HG03354 (cell line): ENCODE data around the gene PLAC9.

Experiments used
- ATAC-seq: cut with Tn5 transposase; IDR thresholded peaks from one replicate; pipeline ENCODE4 v1.9.1; 2021; ENCODE audit warnings: mild to moderate bottlenecking; ENCODE audit not compliant: unreplicated experiment, poor library complexity, severe bottlenecking

The PLAC9 gene

DNA sequence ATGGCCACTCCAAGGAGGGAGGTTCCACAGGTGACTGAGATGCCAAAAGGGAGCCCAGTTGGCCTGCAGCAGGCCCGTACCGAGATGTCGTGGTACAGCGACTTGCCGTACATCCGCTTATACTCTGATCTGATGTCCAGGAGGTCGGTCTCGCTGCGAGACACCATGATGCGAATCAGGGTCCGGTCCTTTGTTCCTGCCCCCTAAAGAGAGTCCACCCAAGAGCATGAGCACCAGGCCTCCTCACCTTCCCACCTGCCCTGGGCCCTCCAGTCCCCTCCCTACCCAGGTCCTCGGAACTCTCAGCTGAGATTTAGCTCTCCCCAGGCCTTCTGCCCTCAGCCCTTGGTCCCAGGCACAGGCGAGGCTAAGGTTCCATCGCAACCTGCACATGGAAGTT is 25.0 kb downstream of the PLAC9 start:
- no peak for ATAC-seq

DNA sequence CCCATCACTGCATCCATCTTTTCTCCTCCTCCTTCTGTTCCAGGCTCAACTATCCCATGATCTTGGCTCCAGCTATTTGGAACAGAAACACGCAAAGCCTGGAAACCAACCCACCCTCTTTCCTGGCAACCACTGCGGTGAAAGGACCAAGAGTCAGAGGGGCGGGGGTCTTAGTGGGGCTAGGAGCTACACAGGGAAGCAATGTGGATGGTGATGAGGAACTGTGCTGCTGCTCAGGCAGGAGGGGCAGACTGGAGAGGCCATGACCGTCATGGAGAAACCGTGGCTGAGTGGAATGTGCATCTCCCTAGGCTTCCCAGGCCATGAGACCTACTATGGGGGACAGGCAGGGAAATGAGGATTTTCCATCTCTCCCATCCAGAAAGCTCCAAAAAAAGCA is 25.6 kb downstream of the PLAC9 start:
- no peak for ATAC-seq

DNA sequence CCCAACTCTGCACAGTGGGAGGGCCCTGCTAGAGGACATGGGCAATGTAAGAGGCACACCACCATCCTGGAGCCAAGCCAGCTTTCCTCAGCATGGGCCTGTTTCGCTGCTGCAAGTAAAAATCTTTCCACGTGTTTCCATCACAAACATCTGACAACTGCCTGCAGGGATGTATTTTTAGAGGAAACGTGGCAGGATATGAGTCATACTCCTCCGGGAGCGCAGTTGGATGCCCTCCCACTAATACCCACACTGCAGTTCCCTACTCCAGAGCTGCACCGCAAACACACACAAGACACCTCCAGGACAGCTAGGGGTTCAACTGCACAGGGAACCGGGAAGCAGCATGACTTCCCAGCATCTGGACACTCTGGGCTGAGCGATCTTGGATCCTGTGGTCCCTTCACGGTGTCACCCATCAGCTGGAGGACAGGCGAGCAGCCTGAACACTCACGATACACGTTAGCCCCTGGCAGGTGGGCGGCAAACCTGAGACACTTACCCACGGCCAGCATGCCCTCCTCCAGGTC is 26.1 kb downstream of the PLAC9 start:
- ATAC-seq: no peak

DNA sequence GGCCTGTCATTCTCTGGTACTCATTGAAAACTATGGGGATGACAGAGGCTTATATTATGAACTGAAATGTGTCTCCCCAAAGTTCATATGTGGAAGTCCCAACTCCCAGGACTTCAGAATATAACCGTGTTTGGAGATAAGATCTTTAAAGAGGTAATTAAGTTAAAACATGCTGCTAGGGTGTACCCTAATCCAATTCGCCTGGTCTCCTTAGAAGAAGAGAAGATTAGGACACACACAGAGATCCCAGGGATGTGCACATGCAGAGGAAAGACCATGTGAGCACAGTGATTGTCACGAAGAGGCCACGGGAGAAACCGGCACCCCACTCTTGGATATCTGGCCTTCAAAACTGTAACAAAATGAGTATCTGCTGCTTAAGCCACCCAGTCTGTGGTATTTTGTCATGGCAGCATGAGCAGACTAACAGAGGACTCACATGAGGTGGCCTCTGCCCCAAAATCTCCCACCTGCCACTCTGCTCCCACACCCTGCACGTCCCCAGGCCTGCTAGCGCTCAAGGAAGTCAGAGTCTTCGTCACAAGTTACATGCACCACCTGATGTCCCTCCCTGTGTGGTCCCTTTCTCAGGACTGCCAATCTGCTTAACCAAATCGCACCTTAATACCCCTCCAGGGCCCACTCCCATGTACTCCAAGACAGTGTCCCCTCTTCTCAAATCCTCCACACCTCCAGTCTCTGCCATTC is 26.8 kb downstream of the PLAC9 start:
- no peak for ATAC-seq

DNA sequence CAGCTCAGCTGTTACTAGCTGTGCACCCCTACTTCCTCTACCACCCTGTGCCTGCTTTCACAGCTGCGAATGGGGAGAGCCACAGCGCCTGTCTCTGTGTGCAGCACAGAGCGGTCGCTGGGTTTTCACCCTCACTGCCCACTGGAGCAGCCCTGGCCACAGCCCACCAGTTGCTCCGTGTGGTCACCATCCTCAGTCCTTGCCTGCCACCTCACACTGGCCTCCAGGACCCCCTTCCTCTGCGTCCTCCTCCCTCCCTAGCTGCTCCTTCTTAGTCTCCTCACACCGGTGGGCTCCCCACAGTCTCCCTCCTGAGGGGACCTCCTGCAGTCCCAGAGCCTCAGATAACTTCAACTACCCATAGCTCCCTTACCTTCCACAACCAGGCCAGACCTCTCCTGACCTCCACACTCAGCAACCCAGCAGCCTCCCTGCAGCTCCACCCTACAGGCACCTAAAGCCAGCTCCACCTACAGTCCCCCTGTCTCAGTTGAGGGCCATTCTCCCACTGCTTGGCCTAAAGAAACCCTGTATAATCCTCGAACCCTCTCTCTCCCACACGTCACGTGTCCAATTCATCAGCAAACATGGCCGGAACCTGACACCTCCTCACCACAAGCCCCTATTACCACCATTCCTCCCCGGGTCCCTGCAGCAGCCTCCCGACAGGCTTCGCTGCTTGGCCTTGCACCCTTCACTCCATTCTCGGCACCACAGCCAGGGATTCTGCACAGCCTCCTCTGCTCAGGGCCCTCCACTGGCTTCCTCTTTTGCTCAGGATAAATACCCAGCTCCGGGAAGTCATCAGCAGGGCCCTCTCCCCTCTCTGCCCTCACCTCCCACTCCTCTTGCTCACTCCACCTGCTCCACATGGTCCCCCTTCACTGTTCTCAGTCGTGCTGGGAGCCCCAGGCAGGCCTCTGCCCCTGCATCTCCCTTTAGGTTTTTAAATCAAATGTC is 28.1 kb downstream of the PLAC9 start:
- no peak for ATAC-seq

DNA sequence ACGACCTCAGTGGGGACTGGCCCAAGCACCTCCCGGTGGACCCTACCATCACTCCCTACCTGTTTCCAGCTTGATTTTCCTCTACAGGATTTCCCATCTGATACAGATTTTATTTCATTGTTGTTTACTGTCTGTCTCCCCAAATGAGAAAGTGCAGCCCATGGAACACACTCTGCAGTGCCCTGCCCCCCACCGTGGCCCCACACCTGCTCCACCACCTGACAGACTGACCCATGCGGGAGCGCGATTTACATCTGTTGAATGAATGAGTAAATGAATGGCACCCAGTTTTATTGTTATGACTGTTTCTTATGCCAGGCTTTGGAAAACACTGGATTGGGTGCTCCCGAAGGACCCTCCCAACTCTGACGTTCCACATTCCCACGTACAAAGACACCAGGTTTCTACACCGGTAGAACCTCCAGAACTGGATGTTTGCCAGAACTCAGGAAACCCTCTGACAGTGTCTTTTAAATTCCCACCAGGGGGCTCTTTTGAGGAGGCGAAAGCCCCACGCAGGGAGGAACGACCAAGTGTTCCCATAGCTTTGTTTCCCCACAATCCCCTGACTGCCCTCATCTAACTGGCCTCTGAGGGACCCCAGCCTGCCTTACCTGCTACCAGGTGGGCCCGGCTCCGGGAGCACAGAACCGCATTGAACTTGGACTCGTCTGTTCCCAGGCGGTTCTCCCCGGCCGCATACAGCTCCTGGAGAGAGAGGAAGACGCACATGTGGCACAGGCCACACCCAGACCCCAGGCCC is 29.0 kb downstream of the PLAC9 start:
- no peak for ATAC-seq

DNA sequence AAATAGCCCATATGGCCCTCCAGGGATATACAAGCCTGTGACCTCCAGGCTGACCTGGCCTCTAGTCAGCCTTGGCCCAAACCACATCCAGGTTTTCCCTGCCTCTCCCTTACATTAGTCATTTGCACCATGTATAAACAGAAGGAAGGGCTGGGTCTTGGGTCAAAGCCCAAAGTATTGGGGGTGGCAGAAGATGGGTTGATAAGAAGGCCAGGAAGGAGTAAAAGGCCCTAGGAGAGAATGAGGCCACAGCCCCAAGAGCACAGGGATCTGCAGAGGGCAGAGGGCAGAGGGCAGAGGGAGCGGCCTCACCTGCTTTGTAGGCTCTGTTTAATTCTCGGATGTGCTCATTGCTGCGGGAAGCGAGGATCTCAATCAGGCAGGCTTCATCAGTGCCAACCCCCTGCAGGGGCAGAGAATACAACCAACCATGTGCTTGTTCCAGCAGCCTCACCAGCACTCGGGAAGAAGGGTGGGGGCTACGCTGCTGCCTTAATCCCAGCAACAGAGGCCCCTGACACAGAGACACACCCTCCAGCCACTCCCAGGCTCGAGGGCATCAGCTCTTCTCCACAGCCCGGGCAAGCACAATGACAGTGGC is 31.3 kb downstream of the PLAC9 start:
- ATAC-seq: no peak

DNA sequence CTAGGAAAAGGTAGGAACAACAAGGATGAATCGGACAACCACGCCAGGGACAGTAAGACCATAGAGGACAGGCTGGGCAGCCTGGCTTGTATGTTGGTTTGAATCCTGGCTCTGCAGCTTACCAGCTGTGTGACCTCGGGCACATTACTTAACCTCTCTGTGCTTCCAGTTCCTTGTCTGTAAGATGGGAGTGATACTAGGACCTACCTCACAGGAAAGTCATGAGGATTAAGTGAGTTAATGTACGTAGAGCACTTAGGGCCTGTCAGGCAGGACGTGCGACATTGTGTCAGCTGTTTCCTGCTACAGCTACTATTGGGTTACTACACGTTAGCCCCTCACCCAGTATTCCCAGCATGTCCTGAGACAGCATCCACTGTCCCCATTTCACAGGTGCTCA is 32.1 kb downstream of the PLAC9 start:
- ATAC-seq: no peak

DNA sequence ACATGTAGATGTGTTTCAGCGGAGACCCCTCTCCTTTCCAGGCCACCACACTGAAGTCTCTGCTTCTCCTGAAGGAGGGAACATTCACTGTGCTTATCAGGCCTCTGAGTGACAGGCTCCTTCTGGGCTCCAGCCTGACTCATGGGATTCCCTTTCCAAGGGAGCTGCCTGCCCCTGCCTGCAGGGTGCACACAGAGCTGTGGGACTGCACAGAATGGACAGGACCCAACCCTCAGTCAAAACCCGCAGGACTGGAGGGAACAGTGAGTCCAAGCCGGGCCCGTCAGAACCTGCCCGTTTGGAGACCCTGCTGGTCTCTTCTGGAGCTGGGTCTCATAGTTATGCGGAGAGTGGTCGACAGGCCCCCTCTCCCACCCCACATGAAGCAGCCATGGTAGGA is 32.6 kb downstream of the PLAC9 start:
- no peak for ATAC-seq

DNA sequence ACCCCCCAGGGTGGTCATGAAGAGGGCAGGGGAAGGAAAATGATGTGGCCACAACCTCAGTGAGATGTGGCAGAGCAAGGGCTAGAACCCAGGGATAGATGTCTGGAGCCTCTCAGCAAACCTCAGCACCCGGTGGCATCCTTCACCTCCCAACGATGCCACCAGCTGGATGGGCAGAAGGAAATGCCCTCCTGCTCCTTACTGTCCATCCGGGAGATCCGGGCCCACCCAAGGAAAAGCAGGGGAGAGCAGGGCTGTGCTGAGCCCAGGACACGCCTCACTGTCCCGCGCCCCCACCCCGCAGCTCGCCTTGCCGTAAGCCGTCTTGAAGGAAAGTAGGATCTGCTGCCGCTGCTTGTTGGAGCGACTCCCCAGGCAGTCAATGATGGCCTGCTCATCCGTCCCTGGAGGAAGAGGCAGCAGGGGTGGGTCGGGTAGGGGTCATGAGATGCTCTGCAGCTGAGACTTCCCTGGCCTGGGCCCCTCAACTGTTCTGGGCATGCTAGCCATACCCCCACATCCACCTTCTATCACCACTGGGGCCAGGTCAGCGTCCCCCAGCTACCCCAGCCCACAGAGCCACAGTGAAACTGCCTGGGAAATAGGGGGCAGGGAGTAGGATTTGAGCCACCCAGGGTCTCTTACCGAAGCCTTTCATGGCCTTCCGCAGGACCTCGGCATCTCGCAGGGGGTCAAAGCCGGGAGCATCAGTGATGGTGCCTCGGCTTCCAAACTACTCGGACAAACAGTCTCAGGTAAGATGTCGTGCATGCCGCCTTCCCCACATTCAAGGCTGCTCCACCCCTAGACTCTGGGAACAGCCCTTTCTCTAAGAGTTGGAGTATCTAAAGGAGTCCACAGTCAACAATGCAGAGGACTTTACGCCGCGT is 34.3 kb downstream of the PLAC9 start:
- ATAC-seq: no peak

DNA sequence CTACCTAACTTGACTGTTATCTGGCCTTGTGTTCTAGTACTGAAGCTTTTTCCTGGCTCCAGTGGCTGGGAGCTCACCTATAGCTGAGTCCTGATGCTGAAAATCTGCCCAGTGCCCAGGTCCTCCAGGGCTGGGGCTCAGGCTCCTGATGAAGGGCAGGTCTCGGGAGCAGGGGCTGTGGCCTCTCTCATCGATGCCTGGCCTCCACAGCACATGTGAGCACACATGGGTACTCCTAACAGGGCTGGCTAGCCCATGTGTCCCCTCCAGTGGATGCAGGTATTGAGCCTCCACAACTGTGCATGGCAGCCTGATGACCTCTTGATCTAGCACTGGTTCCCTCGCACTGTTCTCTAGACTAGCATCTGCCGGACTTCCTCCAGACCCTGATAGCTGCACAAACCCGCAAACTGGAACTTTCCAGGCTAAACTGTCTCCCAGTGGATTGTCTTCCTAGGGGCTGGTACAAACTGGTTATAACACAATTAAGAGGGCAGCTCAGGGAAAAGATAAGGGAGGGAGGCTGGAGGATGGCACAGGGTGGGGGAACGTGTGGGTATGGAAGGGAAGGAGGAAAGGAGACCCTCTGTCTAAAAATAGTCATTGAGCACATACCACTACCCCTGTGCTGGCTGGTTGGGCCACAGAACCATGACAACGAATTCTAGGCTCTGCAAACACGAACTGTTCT is 35.1 kb downstream of the PLAC9 start:
- ATAC-seq: no peak

DNA sequence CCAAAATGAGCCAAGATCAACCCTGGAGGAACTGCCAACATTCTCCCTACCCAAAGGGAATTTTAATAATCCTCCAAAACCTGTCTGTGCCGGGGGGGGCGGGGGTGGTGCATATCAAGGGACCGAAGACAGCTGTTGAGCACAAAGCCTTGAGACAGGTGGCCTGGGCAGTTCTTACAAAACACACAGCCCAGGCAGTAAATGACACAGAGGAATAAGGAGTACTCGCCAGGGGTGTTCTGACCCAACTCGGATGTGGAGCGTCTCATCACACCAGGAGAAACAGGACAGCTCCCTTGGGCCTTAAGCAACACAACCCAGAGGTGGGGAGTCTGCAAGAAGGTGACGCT is 35.6 kb downstream of the PLAC9 start:
- ATAC-seq: no peak

DNA sequence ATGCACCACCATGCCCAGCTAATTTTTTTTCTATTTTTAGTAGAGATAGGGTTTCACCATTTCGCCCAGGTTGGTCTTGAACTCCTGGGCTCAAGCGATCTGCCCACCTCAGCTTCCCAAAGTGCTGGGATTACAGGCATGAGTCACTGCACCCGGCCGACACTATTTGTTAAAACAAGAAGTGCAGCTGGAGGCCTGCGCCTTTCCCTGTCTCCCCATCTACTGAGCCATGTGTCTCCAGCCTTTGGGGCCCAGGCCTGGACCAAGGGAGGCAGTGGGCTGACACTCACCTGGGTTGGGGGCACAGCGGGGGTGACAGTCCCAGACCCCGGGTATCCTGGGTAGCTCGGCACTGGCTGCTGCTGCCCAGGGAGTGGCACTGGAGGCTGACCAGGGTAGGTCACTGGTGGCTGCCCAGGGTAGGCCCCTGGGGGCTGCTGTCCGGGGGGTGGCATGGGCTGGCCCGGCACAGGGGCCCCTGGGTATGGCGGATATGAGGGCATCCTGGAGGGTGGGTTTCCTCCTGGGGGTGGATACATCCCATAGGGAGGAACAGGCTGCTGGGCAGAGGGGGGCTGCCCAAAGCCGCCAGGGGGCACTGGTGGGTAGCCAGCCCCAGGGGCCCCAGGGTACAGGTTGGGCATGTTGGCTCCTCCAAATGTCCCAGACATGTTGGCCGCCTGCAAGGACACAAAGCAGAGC is 36.3 kb downstream of the PLAC9 start:
- ATAC-seq: peak; percentile 54

DNA sequence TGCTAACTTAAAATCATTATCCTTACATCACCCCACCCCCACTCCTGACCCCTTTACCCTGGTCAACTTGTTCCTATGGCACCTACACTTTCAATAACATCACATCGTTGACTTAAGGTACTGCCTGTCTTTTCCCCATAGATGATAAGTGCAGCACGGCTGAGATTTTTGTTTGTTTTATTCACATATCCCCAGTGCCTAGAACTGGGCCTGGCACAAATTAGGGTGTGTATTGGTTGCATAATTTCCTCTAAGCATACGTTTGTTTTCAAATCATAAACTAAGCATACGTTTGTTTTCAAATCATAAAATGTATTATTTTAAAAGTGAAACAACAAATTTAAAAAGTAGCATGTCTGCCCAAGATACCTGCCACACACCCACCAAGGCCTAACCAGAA is 37.5 kb downstream of the PLAC9 start:
- no peak for ATAC-seq

DNA sequence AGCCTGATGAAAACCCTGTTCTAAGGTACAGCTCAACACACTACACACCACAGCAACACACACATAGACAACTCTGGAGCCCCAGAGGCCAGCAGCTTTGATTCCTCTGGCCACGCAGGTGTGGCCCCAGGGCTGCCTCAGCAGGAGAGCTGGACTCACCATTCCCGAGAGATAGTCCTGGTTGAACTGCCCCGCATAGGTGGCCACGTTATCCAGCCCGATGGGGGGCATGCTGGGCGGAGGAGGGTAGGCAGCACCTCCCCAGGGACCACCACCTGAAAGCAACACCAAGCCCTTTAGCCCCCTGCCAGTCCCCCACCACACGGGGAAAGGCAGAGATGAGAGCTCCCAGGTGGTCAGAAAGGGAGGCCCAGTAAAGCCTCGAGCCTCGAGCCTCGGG is 38.1 kb downstream of the PLAC9 start:
- ATAC-seq: no peak

DNA sequence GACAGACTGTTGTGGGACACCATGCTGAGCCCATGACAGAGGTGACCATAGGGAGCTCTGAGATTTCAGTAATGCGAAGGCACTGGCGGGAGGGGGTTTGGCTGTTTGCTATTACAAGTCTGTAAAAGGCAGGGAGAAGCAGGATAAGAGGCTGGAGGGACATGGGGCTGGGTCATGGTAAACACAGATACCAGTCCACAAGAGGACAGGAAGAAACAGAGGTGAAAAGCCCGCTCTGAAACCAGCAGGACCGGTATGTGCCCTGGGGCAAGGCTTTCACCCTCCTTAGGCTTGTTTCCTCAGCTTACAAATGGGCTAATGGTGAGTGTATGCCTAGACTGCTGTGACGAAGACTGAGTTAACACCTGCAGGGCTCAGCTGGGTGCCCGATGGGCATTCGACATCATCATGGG is 38.7 kb downstream of the PLAC9 start:
- ATAC-seq: no peak

DNA sequence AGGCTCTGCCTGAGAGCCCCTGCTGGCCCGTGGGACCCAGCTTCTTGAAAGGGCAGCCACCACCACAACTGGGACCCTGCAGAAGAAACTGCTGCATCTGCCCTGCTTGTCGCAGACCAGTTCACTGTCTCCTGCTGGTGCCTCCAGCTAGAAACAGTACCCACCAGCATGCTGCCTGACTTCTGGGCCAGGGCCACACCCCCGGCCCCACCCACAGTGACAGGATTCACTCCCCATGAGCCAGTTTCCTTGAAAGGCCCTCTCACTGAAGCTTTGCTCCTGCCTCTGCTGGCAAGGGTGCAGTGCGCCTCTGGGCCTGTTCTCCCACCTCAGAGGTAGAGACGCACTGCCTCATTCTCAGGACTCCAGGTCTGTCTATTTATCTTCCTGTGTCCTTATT is 40.4 kb downstream of the PLAC9 start:
- no peak for ATAC-seq

DNA sequence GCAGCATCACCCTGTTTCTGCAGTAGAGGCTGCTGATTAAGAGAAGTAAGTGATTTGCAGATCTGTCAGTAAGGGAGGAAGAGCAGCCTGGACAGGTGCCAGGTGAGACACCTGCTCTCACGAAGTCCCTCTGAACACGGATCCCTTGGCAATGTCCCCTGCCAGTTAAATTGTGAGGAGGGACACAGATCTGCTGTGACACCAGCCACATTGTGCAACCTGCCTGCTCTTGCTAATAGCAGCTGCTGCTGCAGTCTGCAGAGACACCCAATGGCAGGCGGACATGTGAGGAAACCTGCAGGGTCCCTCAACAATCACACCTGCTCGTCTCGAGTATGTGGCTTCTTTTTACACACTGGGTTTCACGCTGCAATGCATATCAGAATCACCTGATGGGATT is 40.9 kb downstream of the PLAC9 start:
- ATAC-seq: no peak
